ENCODE measurements around the gene AGAP2. TPM values are rescaled to one million over a fixed set of nuclear protein-coding genes. Genes with fewer than 3 reads are reported as not detected.
A peak's percentile ranks its signal among the peaks of the same experiment; 100 is the strongest.

The AGAP2 gene
- polyA plus RNA-seq, 1 donor (not counting 4 experiments of a cell fraction or from before 2014, with no cell fraction given), result 0.13 TPM

- H3K27ac ChIP-seq (ENCODE audit: control insufficient read depth, insufficient read depth, low read length), result peak within 1 kb of the TSS; percentile 98
- peak within 1 kb of the TSS; percentile 81 to 99 (median 97) for H3K4me3 ChIP-seq (ENCODE audit: control insufficient read depth in 2 of 3, extremely low read depth in 1 of 3, insufficient read depth in 2 of 3, low read depth in 1 of 3, low read length in 3 of 3)
- H3K27me3 ChIP-seq (ENCODE audit: control insufficient read depth, extremely low read depth, insufficient read depth, low read length), result peaks cover 10% of the 10 kb centered on the region
- no peaks in the 10 kb centered on the region for H3K9me3 ChIP-seq (ENCODE audit: control insufficient read depth, low read depth, low read length)
- no peaks in the 10 kb centered on the region for H4K20me1 ChIP-seq (ENCODE audit: control insufficient read depth, extremely low read depth, insufficient read depth, low read length)
- H3K36me3 ChIP-seq (ENCODE audit: control insufficient read depth in 2 of 2, extremely low read depth in 1 of 2, insufficient read depth in 2 of 2, low read length in 2 of 2), result peaks cover 11 to 12% of the 10 kb centered on the region in 2 experiments
- peak within 1 kb of the TSS; percentile 99 for H3K9ac ChIP-seq (ENCODE audit: control insufficient read depth, extremely low read depth, insufficient read depth, low read length)
- H2AFZ ChIP-seq (ENCODE audit: control insufficient read depth, low read length), result peak within 1 kb of the TSS; percentile 90
- H3K4me2 ChIP-seq (ENCODE audit: control insufficient read depth, extremely low read depth, insufficient read depth, low read depth, low read length), result peak within 1 kb of the TSS; percentile 94
- DNase-seq (ENCODE audit: low read depth, low spot score) (no peak), FAIRE-seq (peak; percentile 82)
- peaks cover 16% of the 10 kb centered on the region for H3K4me1 ChIP-seq (ENCODE audit: control insufficient read depth, extremely low read depth, insufficient read depth, low read length)
- dilution Hi-C loops (cut with MboI; ENCODE audit: extremely low pct_ligation_motif_present, low sequenced_read_pairs), result loop anchor here (25.0 kb wide), 1 partner anchor 158 kb away; the partner anchor contains the start of gene PIP4K2C
- no peaks in the 10 kb centered on the region for H3K9me1 ChIP-seq (ENCODE audit: control insufficient read depth, extremely low read depth, insufficient read depth, low read length)
- peaks cover 13% of the 10 kb centered on the region for H3K79me2 ChIP-seq (ENCODE audit: control insufficient read depth, insufficient read depth, low read length)
- TF ChIP-seq CTCF (optimal IDR thresholded peaks at IDR 0.05 in 1 of 3, IDR thresholded peaks at IDR 0.05 in 1 of 3, conservative IDR thresholded peaks at IDR 0.05 in 1 of 3; ENCODE audit: extremely low read depth in 1 of 3, insufficient read depth in 2 of 3, low read length in 3 of 3), result no peak
- no peak for TF ChIP-seq EZH2 (IDR thresholded peaks at IDR 0.05; ENCODE audit: low read length)
Measured at GRCh38 chr12:57744777-57745484, 6.4 kb upstream of the AGAP2 start, which contains the start of gene TSPAN31. Gene TSPAN31, plus strand, starts transcription at chr12:57745039. Its CDS starts 116 bp downstream, at chr12:57745155.

GRCh38 chr12:57744194-57744776 is 5.7 kb upstream of the AGAP2 start:
- peaks cover 17% of the 10 kb centered on the region for H3K27me3 ChIP-seq (ENCODE audit: control insufficient read depth, extremely low read depth, insufficient read depth, low read length)
- H3K36me3 ChIP-seq (ENCODE audit: control insufficient read depth in 2 of 2, extremely low read depth in 1 of 2, insufficient read depth in 2 of 2, low read length in 2 of 2), result peaks cover 10% of the 10 kb centered on the region in 2 experiments
- H4K20me1 ChIP-seq (ENCODE audit: control insufficient read depth, extremely low read depth, insufficient read depth, low read length), result no peaks in the 10 kb centered on the region
- H3K79me2 ChIP-seq (ENCODE audit: control insufficient read depth, insufficient read depth, low read length), result peaks cover 13% of the 10 kb centered on the region
- DNase-seq (ENCODE audit: low read depth, low spot score), result no peak
- dilution Hi-C loops (cut with MboI; ENCODE audit: extremely low pct_ligation_motif_present, low sequenced_read_pairs), result loop anchor here (25.0 kb wide), 1 partner anchor 157 kb away; the partner anchor contains the start of gene PIP4K2C
- H3K4me1 ChIP-seq (ENCODE audit: control insufficient read depth, extremely low read depth, insufficient read depth, low read length), result peaks cover 16% of the 10 kb centered on the region
- H3K9me1 ChIP-seq (ENCODE audit: control insufficient read depth, extremely low read depth, insufficient read depth, low read length), result no peaks in the 10 kb centered on the region
- H3K4me3 ChIP-seq (ENCODE audit: control insufficient read depth in 2 of 3, extremely low read depth in 1 of 3, insufficient read depth in 2 of 3, low read depth in 1 of 3, low read length in 3 of 3), result peak overlapping the region; percentile 81 to 99 (median 97)
- no peak for FAIRE-seq
- peak overlapping the region; percentile 90 for H2AFZ ChIP-seq (ENCODE audit: control insufficient read depth, low read length)
- peak overlapping the region; percentile 94 for H3K4me2 ChIP-seq (ENCODE audit: control insufficient read depth, extremely low read depth, insufficient read depth, low read depth, low read length)
- H3K27ac ChIP-seq (ENCODE audit: control insufficient read depth, insufficient read depth, low read length), result peak overlapping the region; percentile 98
- H3K9me3 ChIP-seq (ENCODE audit: control insufficient read depth, low read depth, low read length), result no peaks in the 10 kb centered on the region
- H3K9ac ChIP-seq (ENCODE audit: control insufficient read depth, extremely low read depth, insufficient read depth, low read length), result peak overlapping the region; percentile 99
- TF ChIP-seq EZH2 (IDR thresholded peaks at IDR 0.05; ENCODE audit: low read length) (no peak), CTCF (optimal IDR thresholded peaks at IDR 0.05 in 1 of 3, IDR thresholded peaks at IDR 0.05 in 1 of 3, conservative IDR thresholded peaks at IDR 0.05 in 1 of 3; ENCODE audit: extremely low read depth in 1 of 3, insufficient read depth in 2 of 3, low read length in 3 of 3) (no peak)
